ENCODE data around the gene TNFAIP3. TPM values are rescaled to one million over a fixed set of nuclear protein-coding genes. Genes with fewer than 3 reads are reported as not detected.

Gene TNFAIP3
- total RNA-seq, 1 donor from 2014 or later: 45.9 TPM

DNA sequence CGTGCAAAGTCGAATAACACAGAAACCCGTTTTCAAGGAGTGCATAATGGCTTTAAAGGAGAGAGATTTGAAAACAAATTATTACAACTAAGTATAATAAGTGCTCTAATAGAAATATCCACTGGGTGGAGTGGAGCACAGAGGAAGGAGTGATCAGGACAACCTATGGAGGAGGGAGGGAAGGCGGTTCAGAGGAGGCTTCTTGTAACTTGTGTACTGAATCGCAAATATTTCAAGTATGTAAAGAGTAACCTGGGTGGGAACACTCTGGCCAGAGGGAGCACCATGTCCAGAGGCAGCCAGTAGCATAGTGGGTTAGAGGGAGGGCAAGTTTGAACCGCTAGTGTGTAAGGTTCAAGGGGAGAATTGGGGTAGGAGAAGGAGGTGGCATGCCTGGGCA, 21.6 kb upstream of the TNFAIP3 start:
- H3K27me3 ChIP-seq: no peaks in the 10 kb centered on the region
- DNase-seq (no peak), ATAC-seq (peak; percentile 73)
- no peak overlapping the region for H3K4me3 ChIP-seq
- TF ChIP-seq, protein P1, sequence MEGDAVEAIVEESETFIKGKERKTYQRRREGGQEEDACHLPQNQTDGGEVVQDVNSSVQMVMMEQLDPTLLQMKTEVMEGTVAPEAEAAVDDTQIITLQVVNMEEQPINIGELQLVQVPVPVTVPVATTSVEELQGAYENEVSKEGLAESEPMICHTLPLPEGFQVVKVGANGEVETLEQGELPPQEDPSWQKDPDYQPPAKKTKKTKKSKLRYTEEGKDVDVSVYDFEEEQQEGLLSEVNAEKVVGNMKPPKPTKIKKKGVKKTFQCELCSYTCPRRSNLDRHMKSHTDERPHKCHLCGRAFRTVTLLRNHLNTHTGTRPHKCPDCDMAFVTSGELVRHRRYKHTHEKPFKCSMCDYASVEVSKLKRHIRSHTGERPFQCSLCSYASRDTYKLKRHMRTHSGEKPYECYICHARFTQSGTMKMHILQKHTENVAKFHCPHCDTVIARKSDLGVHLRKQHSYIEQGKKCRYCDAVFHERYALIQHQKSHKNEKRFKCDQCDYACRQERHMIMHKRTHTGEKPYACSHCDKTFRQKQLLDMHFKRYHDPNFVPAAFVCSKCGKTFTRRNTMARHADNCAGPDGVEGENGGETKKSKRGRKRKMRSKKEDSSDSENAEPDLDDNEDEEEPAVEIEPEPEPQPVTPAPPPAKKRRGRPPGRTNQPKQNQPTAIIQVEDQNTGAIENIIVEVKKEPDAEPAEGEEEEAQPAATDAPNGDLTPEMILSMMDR (IDR thresholded peaks at IDR 0.05): peak; percentile 16
- intact Hi-C loops (cut with DNase I): no loop called here
- H3K9me3 ChIP-seq: no peaks in the 10 kb centered on the region
- no peak overlapping the region for H3K27ac ChIP-seq
- H3K4me1 ChIP-seq: peaks cover 8% of the 10 kb centered on the region
- no peaks in the 10 kb centered on the region for H3K36me3 ChIP-seq

DNA sequence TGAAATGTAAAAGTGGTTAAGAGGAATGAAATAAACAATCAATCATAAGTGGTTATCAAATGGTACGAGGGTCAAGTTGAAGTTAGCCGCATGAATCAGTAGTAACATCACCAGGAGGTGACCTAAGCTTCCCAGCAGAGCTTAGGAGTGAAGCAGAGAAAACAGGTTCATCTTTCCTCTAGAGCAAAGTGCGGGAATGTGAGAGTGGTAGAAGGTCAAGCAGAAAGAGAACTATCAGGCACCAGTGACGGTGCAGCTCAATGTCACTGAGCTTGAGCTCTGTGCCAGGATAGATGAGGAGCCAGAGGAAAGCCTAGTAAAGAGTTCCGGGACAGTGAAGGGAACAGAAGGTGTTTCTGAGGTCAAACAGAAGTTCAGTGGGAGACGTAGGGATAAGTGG, 20.8 kb upstream of the TNFAIP3 start:
- Histone ChIP-seq H3K4me1 (peaks cover 8% of the 10 kb centered on the region), H3K4me3 (no peak overlapping the region), H3K9me3 (no peaks in the 10 kb centered on the region), H3K36me3 (no peaks in the 10 kb centered on the region), H3K27me3 (no peaks in the 10 kb centered on the region), H3K27ac (peak overlapping the region; percentile 17)
- DNase-seq (no peak), ATAC-seq (no peak)
- intact Hi-C loops (cut with DNase I): no loop called here
- TF ChIP-seq, protein P1 (IDR thresholded peaks at IDR 0.05): no peak

DNA sequence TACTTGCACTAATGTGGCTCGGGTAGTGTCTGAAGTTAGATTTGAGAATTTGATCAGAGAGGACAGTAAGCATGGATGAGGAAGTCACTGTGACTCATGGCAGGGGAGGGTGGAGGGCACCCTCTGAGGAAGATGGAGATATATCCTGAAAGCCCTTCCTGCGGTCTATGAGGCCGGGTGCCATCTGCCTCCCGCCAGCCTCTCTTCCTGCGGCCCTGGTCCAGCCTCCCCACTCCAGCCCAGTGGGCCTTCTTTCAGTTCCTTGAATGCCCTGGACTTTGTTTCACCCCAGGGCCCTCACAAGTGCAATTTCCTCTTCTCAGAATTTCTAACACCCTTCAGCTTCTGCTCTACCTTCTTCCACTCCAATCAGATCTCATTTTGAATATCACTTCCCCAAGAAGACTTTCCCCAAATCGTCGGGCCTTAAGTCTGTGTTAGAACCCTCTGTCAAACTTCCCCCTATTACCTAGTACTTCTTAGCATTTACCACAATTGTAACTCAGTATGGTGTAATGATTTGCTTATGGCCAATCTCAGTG, 20.2 kb upstream of the TNFAIP3 start:
- Histone ChIP-seq H3K9me3 (no peaks in the 10 kb centered on the region), H3K4me1 (peaks cover 8% of the 10 kb centered on the region), H3K27ac (no peak overlapping the region), H3K27me3 (no peaks in the 10 kb centered on the region), H3K4me3 (no peak overlapping the region), H3K36me3 (no peaks in the 10 kb centered on the region)
- DNase-seq (peak; percentile 79), ATAC-seq (peak; percentile 91)
- TF ChIP-seq, protein P1 (IDR thresholded peaks at IDR 0.05): no peak
- intact Hi-C loops (cut with DNase I): no loop called here

DNA sequence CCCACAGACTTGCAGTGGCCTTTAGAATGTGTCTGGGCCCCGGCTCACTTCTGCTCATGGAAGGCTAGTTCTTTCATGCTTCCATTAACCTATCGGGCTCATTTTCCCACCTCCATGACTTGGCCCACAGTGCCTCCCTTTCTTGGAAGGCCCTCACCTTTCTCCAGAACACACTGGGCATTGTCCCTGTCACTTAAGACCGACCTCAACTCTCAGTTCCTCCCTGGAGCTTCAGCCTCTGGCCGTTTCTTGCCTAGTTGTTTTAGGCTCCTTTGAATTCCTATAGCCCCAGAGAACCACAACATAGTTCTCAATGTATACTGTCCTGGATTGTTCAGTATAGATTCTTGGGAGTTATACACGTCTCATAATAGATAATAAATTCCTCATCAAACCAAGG, 19.3 kb upstream of the TNFAIP3 start:
- Histone ChIP-seq H3K9me3 (no peaks in the 10 kb centered on the region), H3K27ac (no peak overlapping the region), H3K4me3 (no peak overlapping the region), H3K36me3 (no peaks in the 10 kb centered on the region), H3K4me1 (peaks cover 8% of the 10 kb centered on the region), H3K27me3 (no peaks in the 10 kb centered on the region)
- ATAC-seq (no peak), DNase-seq (no peak)
- TF ChIP-seq, protein P1 (IDR thresholded peaks at IDR 0.05): no peak
- intact Hi-C loops (cut with DNase I): no loop called here

DNA sequence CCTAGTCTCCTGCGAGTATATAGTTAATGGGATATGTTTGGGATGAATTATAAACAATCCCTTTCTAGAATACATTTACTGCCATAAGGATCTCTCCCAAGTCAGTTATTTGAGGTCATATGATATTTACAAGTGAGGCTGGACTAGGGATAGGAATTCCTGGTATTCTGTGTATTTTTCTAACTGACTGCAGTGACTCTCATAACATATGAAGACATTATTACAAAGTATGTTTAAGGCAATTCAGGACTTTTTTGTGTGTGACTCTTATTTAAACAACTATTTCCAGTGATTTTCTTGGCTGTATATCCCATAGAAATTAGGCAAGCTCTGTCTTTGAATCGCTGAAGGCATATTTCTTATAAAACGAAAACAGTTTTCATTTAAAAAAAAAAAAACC, 18.4 kb upstream of the TNFAIP3 start:
- no peak overlapping the region for H3K4me3 ChIP-seq
- no peaks in the 10 kb centered on the region for H3K9me3 ChIP-seq
- intact Hi-C loops (cut with DNase I): no loop called here
- TF ChIP-seq, protein P1 (IDR thresholded peaks at IDR 0.05): no peak
- no peak for DNase-seq
- no peak overlapping the region for H3K27ac ChIP-seq
- H3K27me3 ChIP-seq: no peaks in the 10 kb centered on the region
- no peaks in the 10 kb centered on the region for H3K36me3 ChIP-seq
- ATAC-seq: no peak
- peaks cover 8% of the 10 kb centered on the region for H3K4me1 ChIP-seq

Measured in upper lobe of right lung (tissue), 1 donor.